ENCODE measurements around the gene VSTM2B. TPM values are rescaled to one million over a fixed set of nuclear protein-coding genes. Genes with fewer than 3 reads are reported as not detected.
A peak's percentile ranks its signal among the peaks of the same experiment; 100 is the strongest.

The VSTM2B gene
- total and polyA plus RNA-seq, 2 of the 13 experiments (the other 11 are each of a cell fraction or from before 2014, with no cell fraction given) = not detected

DNA sequence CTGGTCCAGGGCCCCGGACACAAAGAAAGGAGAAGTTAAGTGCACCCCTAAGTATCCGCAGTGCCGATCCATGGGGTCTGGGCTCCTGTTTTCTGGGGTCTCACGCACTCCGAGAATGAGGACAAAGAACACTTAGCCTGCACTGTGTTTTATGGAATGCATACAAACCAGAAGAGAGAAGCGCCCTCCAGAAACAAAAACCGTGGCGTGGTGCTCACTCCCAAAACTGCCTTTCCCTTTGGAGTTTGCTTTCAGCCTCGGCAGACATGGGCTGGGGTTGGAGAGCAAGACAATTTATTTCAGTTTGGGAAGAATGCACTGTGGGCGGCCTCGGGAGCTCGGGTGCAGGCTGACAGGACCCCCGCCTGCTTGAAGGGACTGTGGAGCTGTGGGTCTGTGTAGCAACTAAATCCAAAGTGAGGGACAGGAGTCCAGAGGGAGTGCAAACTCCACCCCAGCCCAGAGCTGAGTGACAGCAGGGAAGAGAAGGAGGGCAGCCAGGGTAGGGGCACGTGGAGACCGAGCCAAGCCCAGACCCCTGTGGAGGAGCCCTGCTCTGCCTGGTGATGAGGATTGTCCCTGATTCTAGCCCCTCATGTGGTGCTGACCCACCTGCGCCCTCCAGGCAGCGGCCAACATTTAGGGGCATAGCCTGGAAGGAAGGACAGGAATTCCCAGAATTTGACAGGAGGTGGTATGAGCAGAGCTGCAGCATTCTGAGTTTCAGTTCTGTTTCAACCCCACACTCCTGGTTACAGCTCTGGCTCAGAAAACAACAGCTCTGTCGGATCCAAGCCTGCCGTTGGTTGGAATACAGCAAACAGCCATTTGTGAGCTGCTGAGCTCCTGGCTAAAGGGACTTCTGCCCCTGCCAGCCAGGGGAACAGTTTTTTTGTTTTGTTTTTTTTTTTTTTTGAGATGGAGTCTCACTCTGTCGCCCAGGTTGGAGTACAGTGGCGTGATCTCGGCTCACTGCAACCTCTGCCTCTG, 42.5 kb downstream of the VSTM2B start:
- FAIRE-seq (no peak), ATAC-seq (peak; percentile 38), DNase-seq (ENCODE audit: low spot score) (no peak)
- in situ Hi-C loops (cut with HindIII; ENCODE audit: extremely low pct_ligation_motif_present, low pct_unique_long_range_greater_than_20kb) (no loop called here), intact Hi-C loops (cut with micrococcal nuclease; ENCODE audit: unreplicated experiment) (no loop called here)
- Histone ChIP-seq H3K36me3 (replicated peaks in 1 of 2; ENCODE audit: control insufficient read depth in 1 of 2, insufficient read depth in 2 of 2, low read length in 2 of 2) (no peaks in the 10 kb centered on the region), H3K9me3 (ENCODE audit: low read length) (no peaks in the 10 kb centered on the region), H3K4me2 (ENCODE audit: low read depth, low read length) (no peak overlapping the region), H2AFZ (ENCODE audit: low read length) (no peak overlapping the region), H3K79me2 (ENCODE audit: insufficient read depth, low read length) (no peaks in the 10 kb centered on the region), H3K4me3 (replicated peaks in 1 of 3; ENCODE audit: insufficient read depth in 1 of 3, low read depth in 2 of 3, low read length in 3 of 3) (no peak overlapping the region), H3K27me3 (ENCODE audit: control insufficient read depth in 1 of 2, insufficient read depth in 2 of 2, low read length in 2 of 2) (peaks cover 4 to 22% of the 10 kb centered on the region in 2 experiments), H4K20me1 (ENCODE audit: insufficient read depth, low read length) (no peaks in the 10 kb centered on the region), H3K9ac (ENCODE audit: insufficient read depth, low read depth, low read length) (no peak overlapping the region), H3K4me1 (ENCODE audit: insufficient read depth, low read length) (no peaks in the 10 kb centered on the region), H3K27ac (ENCODE audit: extremely low read length, insufficient read depth, low read length) (no peak overlapping the region)
- ChIA-PET CTCF (ENCODE audit: low intra/inter-chr PET ratio, low total read pairs) (no interaction called here), POLR2A (no interaction called here)
- 13% methylated on average over 16 of the region's 22 CpGs for WGBS (ENCODE audit: low lambda C conversion rate)
- BruUV-seq (replicated peaks) = no TSS peak
- TF ChIP-seq ZNF431 (CRISPR knock-in tag; IDR thresholded peaks at IDR 0.05; ENCODE audit: borderline replicate concordance, low read depth) (no peak), ZNF292 (CRISPR knock-in tag; IDR thresholded peaks at IDR 0.05; ENCODE audit: borderline replicate concordance, low read depth) (no peak), ZNF660 (CRISPR knock-in tag; IDR thresholded peaks at IDR 0.05; ENCODE audit: borderline replicate concordance, low read depth) (no peak), TGIF2 (CRISPR knock-in tag; IDR thresholded peaks at IDR 0.05) (no peak), ZNF3 (CRISPR knock-in tag; IDR thresholded peaks at IDR 0.05) (no peak)
- TF ChIP-seq, protein P1, sequence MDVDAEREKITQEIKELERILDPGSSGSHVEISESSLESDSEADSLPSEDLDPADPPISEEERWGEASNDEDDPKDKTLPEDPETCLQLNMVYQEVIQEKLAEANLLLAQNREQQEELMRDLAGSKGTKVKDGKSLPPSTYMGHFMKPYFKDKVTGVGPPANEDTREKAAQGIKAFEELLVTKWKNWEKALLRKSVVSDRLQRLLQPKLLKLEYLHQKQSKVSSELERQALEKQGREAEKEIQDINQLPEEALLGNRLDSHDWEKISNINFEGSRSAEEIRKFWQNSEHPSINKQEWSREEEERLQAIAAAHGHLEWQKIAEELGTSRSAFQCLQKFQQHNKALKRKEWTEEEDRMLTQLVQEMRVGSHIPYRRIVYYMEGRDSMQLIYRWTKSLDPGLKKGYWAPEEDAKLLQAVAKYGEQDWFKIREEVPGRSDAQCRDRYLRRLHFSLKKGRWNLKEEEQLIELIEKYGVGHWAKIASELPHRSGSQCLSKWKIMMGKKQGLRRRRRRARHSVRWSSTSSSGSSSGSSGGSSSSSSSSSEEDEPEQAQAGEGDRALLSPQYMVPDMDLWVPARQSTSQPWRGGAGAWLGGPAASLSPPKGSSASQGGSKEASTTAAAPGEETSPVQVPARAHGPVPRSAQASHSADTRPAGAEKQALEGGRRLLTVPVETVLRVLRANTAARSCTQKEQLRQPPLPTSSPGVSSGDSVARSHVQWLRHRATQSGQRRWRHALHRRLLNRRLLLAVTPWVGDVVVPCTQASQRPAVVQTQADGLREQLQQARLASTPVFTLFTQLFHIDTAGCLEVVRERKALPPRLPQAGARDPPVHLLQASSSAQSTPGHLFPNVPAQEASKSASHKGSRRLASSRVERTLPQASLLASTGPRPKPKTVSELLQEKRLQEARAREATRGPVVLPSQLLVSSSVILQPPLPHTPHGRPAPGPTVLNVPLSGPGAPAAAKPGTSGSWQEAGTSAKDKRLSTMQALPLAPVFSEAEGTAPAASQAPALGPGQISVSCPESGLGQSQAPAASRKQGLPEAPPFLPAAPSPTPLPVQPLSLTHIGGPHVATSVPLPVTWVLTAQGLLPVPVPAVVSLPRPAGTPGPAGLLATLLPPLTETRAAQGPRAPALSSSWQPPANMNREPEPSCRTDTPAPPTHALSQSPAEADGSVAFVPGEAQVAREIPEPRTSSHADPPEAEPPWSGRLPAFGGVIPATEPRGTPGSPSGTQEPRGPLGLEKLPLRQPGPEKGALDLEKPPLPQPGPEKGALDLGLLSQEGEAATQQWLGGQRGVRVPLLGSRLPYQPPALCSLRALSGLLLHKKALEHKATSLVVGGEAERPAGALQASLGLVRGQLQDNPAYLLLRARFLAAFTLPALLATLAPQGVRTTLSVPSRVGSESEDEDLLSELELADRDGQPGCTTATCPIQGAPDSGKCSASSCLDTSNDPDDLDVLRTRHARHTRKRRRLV (CRISPR knock-in tag; IDR thresholded peaks at IDR 0.05) = no peak
